H1 (cell line): ENCODE data around the gene IST1. TPM values are rescaled to one million over a fixed set of nuclear protein-coding genes. Genes with fewer than 3 reads are reported as not detected.

Experiments used
- BACH1 ChIP-seq: IDR thresholded peaks from 2 replicates; pipeline ENCODE4 v1.6.1; 2012; ENCODE audit warnings: low read length, improper control_type of control experiment
- CBX5 ChIP-seq: fragments of 300-800, 300-1000 bp; sonication (generic); IDR thresholded peaks from 2 replicates; pipeline ENCODE4 v1.7.1; 2016; ENCODE audit warnings: antibody characterized with exemption, low read length, low read depth
- CHD7 ChIP-seq: fragments of 300-600 bp; sonication (generic); IDR thresholded peaks from 2 replicates; pipeline ENCODE4 v1.7.1; 2012; ENCODE audit warnings: low read length, moderate library complexity, mild to moderate bottlenecking, inconsistent platforms; ENCODE audit not compliant: insufficient replicate concordance
- GTF2F1 ChIP-seq: IDR thresholded peaks from 2 replicates; pipeline ENCODE4 v1.6.1; 2012; ENCODE audit warnings: low read depth, low read length, improper control_type of control experiment, borderline replicate concordance
- JUND ChIP-seq: IDR thresholded peaks from 2 replicates; pipeline ENCODE4 v1.6.1; 2011; ENCODE audit warnings: mild to moderate bottlenecking, improper control_type of control experiment, low read length
- KDM1A ChIP-seq: fragments of 200-600, 300-600 bp; sonication (generic); IDR thresholded peaks from 2 replicates; pipeline ENCODE4 v1.7.1; 2016; ENCODE audit warnings: mild to moderate bottlenecking, low read length, borderline replicate concordance
- RFX5 ChIP-seq: IDR thresholded peaks from 2 replicates; pipeline ENCODE4 v1.6.1; 2011; ENCODE audit warnings: low read depth, low read length, improper control_type of control experiment, borderline replicate concordance
- TEAD4 ChIP-seq: IDR thresholded peaks from 2 replicates; pipeline ENCODE4 v1.6.1; 2012; ENCODE audit warnings: low read depth, low read length, inconsistent platforms, mixed read lengths
- polyA plus RNA-seq, 7 experiments: library from polyadenylated mRNA; depleted of rRNA in 3 of 7; stranded (reverse) in 5 of 7; unstranded in 2 of 7; fragments of >200 nt in 5 of 7; fragments of 200-250 nt in 2 of 7; gene quantifications; 1 replicate in 5 of 7; 2 replicates in 1 of 7; 4 replicates in 1 of 7; pipeline versions ENCODE4 v1.2.1 to v1.2.3, GENCODE V29; 2011 to 2013; ENCODE audit warnings: missing spikeins in 2 of 7, mixed read lengths in 2 of 7
- total RNA-seq: library from RNA; stranded (reverse); fragmentation: NEBNext Ultra II Directional; extraction: Animal tissue kit (Norgen Biotek cat#: 25700); gene quantifications from 2 replicates; pipeline ENCODE4 v1.2.1, GENCODE V29; 2021

Gene IST1
- total and polyA plus RNA-seq, 2 of the 8 experiments (the other 6 are each of a cell fraction or from before 2014, with no cell fraction given), result 190 to 248 TPM

GRCh38 chr16:71851746-71852145 lies 43.6 kb upstream of the IST1 start (continued):
- TF ChIP-seq CHD7 (no peak), GTF2F1 (no peak), TEAD4 (no peak), RFX5 (no peak), BACH1 (no peak), KDM1A (no peak), CBX5 (no peak), JUND (no peak)
